NCI-H2107 treated with DMSO at 0.1 percent for 48 hours (cell line): ENCODE measurements around the gene NME7.
"Not testable (repeated sequence)": the region's sequence is repeated elsewhere in the genome, so short reads cannot be mapped to it uniquely, and the experiment has no call there.

Source experiments
- DNase-seq: peaks from one replicate; lab custom pipeline; 2025; ENCODE audit not compliant: unreplicated experiment; lab: John Stamatoyannopoulos, UW

NME7 gene

DNA sequence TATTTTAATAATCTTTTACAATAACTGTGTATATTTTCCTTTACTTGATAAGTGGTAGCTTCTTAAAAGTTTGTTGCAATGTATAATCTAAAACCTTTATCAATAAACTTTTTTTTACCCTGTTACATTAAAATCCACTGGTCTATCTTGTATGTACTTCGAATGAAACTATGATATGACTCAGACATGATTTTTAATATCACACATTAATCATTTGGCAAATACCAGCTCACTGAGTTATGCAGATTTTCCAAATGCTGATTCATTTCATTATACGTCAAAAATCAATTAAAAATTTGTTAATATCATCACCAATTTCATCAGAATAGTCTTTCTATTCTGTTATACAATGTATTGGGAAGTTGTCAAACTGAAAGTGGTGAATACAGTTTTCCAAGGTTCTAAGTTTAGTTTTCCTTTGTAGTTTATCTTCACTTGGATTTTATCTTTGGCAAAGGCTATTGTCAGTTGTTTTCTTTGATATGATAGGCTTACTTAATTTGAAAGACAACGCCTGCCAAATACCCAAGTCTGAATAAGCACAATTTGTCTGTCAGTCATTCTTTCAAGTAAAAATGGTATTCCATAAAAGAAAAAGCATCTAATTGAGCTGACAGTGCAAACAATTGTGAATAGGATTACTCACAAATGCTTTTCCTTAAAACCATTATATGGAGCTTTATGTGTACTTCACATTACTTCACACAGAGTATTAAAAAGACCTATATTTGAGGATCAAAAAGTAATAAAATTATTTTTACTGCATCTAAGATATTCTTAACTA lies 127.0 kb downstream of the NME7 start:
- DNase-seq: no peak

DNA sequence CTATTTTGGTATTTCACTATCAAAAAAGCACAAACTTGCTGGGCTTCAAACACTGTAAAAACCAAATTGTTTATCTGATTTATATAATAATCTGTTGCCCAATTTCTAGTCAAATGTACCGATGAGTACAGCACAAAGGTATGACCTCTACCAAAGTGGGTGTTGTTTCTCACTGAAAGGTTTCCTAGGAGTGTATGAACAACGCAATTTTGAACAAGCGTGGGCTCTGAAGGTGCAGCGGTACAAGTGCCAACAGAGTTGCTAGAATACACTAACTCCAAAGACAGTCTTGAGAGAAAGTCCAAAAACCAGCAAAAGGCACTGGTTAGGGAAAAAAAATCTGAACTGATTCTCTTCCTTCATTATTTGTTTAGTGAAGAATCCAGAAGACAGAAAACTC lies 130.7 kb downstream of the NME7 start:
- no peak for DNase-seq

DNA sequence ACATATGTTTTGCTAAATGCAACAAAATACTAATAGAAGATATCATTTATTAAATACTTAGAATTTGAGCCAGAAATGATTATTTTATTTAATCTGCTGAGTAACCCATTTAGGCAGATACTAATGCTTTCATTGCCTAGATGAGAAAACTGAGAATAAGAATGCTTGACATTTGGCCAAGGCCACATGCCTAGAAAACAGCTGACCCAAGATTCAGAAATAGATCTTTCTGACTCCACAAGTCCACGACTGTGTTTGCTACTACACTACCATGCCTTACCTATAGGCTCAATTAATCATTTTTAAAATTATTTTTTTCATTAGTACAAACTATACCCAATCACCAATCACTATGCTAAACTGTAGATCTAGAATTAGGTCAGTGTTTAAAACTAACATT lies 131.5 kb downstream of the NME7 start:
- DNase-seq: no peak

DNA sequence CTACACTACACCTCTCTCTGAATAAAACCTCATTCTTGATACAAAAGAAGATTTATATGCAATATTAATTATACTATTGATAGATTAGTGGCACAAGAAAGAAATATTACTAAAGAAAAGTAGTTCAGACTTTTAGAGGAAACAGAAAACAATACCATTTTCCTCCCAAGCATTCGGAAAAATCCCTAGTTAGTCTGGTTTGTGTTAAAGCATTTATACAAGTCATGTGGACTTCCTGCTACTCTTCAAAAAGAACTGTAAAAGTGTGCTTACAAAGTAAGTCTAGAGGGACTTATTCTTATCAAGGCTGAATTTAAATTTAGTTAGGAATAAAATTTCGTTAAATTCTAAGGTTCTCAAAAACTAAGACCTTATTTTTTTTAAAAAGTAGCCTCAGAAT lies 132.0 kb downstream of the NME7 start:
- DNase-seq: no peak

DNA sequence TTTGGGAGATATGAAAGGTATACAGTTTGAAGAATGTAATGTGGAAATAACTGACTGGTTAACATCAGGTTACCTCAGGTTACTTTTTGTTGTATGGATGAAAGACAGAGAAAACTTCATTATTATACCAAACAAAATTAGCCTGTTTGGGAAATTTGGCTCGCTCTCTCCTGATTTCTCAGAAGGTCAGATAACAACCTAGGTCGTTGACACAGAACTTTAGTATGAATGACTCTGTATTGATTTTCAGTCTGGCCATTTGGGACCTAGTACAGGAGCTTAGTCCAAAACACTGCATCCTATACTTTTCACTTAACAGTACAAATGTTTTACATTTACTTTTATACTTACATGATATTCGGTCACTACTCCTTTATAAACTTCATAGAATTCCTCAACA lies 132.8 kb downstream of the NME7 start:
- DNase-seq: no peak

DNA sequence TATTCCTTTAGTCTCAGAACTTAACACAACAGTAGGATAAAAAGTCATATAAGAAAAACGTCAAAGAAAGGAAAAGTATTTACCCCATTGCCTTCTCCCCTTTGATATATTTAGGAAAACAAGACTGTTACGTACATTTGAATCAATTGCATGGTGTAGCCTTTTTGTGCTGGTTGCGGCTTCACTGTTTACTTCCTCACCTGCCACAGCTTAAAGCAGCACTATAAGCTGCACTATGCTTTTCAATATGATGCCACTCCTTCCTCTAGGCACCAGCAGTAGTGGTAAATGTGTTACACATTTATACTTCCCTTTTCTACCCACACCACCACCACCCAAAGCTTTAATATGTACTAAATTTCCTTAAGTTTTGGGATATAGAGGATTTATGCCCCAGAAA lies 150.0 kb downstream of the NME7 start:
- no peak for DNase-seq

DNA sequence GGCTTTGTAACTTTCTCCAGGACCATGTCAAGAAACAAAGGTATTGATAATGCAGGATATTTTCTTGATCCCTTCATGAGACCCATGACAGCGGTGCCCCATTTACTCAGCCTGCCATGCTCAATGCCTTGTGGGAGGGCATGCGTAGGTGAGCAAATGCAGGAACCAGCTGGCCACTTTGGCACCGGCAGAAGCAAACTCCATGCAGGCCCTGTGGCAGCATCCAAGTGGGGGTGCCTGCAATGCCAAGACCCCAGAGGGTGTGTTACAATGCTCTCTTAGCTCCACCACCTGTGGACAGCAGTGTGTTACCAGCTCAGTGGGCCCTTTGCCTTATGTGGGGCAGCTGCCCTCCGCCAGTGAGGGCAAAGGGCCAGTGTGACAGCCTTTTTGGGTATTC lies 153.0 kb downstream of the NME7 start:
- no peak for DNase-seq

DNA sequence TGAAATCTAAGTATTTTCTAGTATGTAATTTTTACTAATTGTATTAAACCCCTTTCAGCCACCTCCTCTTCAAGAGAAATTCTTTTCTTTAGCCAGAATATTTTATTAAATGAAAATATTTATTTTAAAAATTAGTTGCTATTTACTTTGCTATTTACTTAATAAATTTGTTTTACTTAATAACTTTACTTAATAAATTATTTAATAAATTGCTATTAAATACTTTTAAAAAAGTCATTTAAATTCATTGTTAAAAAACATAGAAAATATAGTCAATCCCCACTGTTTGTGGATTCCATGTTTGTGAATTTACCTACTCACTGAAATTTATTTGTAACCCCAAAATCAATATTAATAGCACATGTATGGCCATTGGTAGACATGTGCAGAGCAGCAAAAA lies 155.5 kb downstream of the NME7 start:
- no peak for DNase-seq

DNA sequence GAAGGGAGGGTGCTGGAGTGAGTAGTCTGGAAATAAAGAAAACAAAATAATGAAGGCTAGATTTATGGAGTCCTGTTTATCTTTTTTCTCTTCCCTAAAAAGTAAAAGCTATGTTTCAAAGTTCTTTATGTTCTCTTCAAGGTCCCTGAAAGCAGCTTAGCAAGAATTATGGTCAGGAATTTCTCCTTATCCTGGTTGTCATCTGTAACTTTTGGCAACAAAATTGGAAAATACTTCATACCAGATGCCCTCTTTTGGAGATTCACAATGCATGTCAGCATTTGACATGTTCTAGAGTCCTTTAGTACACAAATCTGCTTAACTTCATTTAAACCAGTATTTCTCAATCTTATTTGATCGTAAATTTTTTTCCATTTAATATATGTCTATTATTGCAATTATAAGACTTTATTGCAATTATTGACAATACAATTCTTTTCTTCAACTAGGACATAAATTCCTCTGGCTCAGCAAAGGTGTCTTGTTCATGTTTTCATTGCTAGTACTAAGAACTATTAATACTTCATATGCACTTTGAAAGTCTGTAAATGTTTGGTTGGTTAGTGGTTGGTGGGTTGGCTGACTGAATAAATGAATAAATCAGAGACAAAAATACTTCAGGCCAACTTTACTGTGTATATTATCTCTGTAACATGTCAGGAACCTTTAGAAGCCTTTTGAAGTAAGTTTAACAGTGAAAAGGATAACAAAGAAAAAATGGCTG lies 159.6 kb downstream of the NME7 start:
- DNase-seq: no peak

DNA sequence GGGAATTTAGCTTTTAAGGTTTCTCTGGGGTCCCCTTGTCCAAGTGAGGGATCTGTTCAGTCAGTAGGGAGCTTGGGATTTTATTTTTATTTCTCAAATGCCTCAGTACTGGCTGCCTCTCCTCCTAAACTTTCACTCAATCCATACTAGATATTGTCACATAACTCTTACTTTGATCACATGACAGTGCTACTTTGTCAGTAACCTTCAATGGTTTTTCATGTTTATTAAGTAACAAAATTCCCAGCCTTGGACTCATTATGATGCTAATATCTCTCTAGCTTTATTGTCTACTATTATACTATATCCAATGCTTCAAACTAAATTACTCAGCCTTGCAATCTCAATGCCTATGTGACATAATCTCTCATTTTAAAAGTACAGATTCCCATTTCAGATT lies 163.4 kb downstream of the NME7 start:
- DNase-seq: no peak

DNA sequence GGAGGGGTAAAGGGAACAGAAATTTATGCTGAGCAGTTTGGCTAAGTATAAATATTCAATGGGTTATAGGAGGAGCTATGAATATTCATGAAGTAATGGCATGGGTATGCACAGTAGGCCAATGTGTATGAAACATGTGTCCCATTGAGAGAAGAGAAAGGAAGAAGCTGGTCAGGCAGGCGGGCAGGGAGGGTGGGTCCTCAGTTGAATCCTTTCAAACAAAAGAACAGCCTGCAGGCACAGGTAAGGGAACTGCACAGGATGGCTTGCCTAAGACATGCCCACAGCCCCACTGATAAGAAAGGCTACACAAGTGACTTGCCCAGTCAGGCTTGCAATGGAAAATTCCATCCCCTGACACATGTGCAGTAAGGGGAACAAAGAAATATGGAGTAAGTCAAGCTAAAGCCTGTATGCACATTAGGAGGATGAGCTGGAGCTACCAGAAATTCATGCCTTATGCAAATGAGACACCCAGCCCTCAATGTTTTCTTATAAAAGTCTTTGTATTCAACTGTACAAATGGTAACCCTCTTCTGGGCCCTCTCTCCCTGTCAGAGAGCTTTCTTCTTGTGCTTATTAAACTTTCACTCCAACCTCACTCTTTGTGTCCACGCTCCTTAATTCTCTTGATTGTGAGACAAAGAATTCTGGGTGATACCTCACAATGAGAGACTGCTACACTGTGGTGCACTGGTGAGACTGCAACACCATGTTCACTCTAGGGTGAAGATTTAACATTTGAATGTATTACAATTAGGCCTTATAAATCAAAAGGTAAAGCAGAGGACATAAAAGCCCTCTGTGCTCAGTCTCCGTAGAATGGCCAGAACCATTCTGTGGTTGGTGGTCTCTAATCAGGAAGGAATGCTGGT lies 164.6 kb downstream of the NME7 start:
- DNase-seq: no peak

DNA sequence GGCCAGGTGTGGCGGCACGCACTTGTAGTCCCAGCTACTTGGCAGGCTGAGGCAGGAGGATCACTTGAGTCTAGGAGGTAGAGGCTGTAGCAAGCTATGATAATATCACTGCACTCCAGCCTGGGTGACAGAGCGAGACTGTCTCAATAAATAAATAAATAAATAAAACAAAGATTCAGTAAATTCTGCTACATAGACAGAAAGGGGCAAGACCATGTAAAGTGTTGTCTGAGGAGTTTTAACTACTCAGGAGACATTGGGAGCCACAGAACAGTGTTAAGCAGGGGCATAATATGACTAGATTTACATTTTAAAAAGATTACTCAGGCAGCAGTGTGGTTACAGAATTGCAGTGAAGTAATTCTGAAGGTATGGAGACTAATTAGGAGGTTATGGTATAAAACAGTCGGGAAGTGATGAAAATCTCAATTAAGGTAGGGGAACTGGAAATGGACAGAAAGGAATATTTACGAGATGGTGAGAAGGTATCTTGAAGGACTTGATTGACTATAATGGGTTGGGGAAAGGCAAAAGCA lies 166.4 kb downstream of the NME7 start:
- DNase-seq: no peak

DNA sequence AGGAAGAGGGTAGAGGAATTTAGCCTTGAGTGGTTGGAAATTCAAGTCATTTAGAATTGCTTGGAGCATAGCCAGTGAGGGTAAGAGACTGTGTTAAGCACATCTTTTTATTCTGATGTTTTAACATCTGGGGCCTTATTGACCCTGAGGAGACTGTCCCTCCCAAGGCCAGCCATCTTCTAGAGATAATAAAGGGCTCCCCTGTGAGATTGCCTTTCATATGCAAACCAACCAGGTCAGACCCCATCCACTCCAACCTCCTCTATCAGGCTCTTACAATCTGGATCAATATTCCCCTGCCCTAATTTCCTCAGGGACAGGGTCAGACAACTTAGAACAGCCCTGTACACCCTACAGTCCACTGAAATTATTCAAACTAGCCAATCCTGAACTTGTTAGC lies 167.3 kb downstream of the NME7 start:
- no peak for DNase-seq

DNA sequence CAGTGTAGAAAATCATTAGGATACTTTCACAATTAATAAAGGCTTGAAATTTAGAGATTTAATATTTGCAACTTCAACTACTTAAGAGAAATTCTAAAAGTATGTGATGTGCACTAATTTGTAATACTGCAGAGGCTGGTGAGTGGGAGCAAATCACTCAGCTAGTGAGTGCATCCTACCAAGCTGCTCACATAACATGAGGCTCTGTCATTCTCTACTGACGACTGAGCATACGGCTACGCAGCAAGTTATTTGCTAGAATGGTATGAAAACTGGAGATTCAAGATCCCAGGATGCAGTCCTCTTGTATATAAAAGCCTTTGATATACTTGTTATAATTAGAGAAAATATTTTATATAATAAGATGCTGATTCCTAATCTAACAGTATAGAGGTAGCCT lies 171.0 kb downstream of the NME7 start:
- DNase-seq: no peak

DNA sequence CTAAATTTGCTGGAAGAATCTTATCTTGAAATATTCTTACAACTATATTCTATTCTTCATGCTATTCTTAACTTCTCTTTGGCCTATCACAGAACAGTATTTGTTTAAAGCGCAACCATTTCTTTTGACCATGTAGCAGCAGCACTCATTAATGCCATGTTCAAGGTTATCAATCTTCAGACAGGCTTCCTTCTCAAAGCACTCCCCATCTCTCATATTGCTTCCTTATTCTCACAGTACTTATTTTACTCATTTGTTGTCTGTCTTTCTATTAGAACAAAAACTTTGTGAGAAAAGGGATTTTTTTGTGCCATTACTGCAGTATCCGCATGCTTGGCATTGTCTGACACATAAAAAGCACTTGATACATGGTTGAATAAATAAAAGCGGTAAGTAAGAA lies 171.4 kb downstream of the NME7 start:
- no peak for DNase-seq

DNA sequence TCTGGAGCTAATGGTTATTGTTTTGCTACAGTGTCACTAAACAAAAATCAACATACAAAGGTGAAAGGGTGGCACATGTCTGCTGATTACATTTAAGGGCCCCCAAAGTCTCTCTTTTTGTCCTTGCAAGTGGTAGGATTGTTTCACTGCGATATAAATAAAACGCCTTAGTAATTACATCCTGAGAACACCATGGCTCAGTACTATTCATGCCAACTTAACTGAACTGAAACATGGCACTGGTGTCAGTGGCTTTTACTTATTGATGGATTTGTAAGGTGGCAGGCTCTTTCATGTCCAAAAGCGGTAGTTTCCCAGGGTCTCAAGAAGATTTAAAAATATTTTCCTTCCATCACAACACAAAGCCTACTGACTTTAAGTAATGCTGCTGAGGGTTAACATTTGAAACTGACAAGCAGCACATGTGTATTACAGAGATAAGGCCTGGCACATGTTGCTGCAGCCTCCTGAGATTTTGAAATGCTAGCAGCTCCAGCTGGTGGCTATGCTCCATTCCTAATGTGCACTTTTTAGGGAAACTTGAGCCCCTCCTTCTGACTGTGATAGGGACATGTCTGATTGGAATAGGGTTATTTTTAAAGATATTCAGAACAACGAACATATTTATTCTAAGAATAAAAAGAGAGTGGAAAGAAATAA lies 174.3 kb downstream of the NME7 start:
- peak; percentile 30 for DNase-seq

DNA sequence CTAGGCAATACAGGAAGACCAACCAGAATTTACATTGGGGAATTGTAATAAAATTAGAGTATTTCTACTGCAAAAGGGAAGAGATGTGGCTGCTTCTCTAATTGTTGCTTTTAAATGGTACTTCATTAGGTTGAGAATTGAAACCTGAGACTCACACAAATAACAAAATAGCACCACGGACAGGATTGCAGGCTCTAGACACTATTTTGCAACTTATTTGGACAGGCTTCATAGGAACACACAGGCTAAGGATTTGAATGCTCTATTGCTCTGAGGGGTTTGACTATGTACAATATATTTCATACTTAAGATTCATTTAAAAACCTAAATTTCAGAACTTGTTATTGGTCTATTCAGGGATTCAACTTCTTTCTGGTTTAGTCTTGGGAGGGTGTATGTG lies 181.5 kb downstream of the NME7 start:
- peak; percentile 75 for DNase-seq

DNA sequence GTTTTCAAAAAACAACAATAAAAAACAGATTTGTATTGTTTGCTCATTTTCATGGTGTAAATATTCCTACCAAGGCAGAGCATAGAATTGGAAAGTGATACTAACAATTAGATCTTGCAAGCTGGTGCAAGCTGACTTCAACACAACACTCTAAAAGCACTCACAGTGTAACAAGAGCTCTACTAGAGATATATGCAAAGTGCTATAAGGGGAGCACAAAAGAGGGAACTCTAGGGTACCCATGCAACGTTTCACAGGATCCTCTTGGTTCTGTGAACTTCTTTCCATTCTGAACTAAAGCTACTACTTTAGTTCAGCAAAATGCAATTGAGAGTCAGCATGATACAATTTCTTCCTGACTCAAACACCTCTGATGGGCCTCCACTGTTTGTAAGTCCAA lies 182.8 kb downstream of the NME7 start:
- peak; percentile 92 for DNase-seq

DNA sequence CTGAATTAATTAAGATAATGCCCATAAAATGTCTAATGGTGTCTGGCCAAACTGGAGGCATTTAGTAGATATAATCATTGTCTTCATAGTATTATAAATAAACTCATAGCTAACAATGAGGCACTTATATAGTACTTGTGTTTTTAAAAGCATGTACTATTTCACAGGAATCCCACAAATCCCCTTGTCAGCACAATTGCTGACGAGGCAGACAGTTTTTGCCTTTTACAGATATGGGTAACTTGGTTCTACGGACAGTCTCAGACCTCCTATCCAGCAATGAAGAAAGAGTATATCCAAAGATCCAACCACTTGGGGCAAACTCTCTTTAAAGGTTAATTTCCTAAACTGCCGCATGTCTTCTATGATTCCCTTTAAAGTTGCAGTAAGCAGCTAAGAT lies 187.4 kb downstream of the NME7 start:
- DNase-seq: no peak

DNA sequence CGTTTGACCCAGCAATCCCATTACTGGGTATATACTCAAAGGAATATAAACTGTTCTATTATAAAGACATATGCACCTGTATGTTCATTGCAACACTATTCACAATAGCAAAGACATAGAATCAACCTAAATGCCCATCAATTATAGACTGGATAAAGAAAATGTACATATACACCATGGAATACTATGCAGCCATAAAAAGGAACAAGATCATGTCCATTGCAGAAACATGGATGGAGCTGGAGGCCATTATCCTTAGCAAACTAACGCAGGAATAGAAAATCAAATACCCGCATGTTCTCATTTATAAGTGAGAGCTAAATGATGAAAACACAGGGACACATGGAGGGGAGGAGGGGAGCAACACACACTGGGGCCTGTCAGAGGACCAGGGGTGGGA lies 188.2 kb downstream of the NME7 start:
- DNase-seq: not testable (repeated sequence)

DNA sequence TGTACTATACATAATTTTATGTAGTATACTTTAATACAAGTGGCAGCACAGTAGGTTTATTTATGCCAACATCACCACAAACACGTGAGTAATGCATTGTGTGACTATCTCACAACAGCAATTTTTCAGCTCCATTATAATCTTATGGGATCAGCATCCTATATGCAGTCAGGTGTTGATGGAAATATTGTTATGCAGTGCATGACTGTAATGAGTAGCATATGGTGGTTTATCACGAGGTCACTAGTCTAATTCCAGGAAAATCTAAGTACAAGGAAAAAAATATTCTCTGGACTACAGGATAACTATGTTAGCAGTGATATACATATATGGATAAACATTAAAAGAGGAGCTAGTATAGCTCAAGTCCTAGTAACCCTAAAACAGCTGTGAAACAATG lies 192.1 kb downstream of the NME7 start:
- DNase-seq: no peak
